Measurements from ENCODE around the gene FAM217A.

FAM217A gene

DNA sequence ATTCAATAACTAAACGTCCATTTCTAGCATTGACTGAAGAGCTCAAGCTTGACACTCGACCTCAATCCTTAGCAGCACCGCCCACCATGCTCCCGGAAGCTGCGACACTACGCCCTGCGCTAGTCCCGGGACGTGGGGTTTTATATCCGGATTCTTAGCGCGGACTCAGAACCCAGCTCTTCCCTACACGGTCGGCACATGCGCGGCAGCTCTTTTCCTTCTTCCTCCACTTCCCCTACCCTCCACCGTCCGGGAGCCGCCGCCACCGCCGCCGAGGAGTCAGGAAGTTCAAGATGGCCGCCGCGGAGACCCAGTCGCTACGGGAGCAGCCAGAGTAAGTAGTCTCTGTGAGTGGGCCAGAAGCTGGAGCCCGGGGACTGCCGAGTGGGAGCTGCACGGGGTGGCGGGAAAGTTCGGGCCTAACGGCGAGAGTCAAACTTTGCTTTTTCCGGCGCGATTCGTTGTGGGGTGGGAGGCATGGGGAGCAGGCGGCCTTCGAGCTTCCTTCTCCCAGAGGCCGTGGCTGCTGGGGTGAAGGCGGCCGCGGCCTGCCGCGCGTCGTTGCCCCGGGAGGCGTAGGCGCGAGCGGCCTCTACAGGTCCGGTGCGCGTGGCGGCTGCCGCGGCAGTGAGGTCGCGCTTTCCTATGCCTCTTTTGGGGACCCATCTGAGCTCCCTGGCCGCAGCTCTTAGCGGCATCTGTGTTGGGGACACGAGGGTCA is 57.6 kb downstream of the FAM217A start:
- peak; percentile 90 for DNase-seq

DNA sequence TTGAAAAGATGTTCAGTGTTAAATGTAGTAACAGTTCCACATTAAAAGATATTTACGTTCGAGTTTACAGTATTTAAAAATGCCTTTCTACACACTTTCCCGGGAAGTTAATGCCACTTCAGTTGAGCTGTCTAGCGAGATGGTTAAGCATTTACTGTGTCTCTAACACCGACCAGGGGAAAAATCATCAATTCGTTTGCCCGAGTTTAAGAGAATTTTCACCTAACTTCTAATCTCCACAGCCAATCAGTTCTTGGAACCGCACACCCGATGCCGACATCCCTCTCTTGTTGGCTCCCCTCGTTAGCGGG is 58.2 kb downstream of the FAM217A start:
- no peak for DNase-seq

DNA sequence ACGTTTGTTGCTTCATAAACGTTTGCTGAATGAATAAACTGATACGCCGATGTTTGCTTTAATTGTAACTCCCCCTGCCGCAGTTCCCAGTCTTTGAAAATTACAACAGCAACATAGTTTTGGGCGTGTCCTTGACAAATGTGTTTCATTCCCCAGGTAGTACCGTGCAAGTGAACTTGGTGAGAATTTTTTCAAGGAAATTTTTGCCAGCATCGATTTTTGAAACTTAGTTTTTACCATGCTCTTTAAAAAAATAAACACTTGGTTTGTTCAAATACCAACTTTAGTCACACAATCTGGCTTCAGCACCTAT is 60.1 kb downstream of the FAM217A start:
- DNase-seq, result no peak
